Gastrocnemius medialis (tissue), 4 donors: ENCODE data around the gene CBFA2T2. TPM values are rescaled to one million over a fixed set of nuclear protein-coding genes. Genes with fewer than 3 reads are reported as not detected.
"Not testable (repeated sequence)": the region's sequence is repeated elsewhere in the genome, so short reads cannot be mapped to it uniquely, and the experiment has no call there.

Experiments used
- ATAC-seq, 2 donors: fragments of 150-250 bp; one replicate each; pipeline ENCODE4 v1.9.1; 2016
- DNase-seq, 2 donors: peaks; one replicate each; pipeline ENCODE4 v3.0.0-alpha.2; 2019
- H3K27ac ChIP-seq, 4 donors: fragments of 200-600 bp; sonication (generic); 1 replicate in 1 of 4; 2 replicates in 3 of 4; pipeline ENCODE4 v1.5.1; 2016 to 2018; ENCODE audit warnings: mild to moderate bottlenecking in 2 of 4, moderate library complexity in 1 of 4
- H3K27me3 ChIP-seq, 3 donors: fragments of 200-600 bp; sonication (generic) in 2 of 3; 1 replicate in 1 of 3; 2 replicates in 2 of 3; pipeline versions ENCODE4 v1.5.1 to v1.6.0; 2016 to 2019; ENCODE audit warnings: mild to moderate bottlenecking in 1 of 3, moderate library complexity in 1 of 3
- H3K36me3 ChIP-seq, 2 donors: fragments of 200-600 bp; sonication (generic) in 1 of 2; one replicate each; pipeline ENCODE4 v1.5.1; 2017 to 2018
- H3K4me1 ChIP-seq, 2 donors: fragments of 200-600 bp; sonication (generic) in 1 of 2; one replicate each; pipeline ENCODE4 v1.5.1; 2016 to 2017; ENCODE audit warnings: mild to moderate bottlenecking in 2 of 2
- H3K4me3 ChIP-seq, 4 donors: fragments of 200-600 bp; sonication (generic) in 3 of 4; 1 replicate in 1 of 4; 2 replicates in 3 of 4; pipeline ENCODE4 v1.5.1; 2016 to 2019; ENCODE audit warnings: mild to moderate bottlenecking in 2 of 4
- H3K9me3 ChIP-seq, 3 donors: fragments of 200-600 bp; sonication (generic) in 2 of 3; 1 replicate in 1 of 3; 2 replicates in 2 of 3; pipeline ENCODE4 v1.5.1; 2016 to 2019
- CTCF ChIP-seq, 5 experiments: fragments of 450-650 bp in 3 of 5; fragments of 200-600 bp in 2 of 5; sonication (generic) in 2 of 5; IDR thresholded peaks in 4 of 5; conservative IDR thresholded peaks in 1 of 5; 1 replicate in 4 of 5; 2 replicates in 1 of 5; pipeline ENCODE4 v1.5.1; 2016 to 2019; ENCODE audit warnings: antibody characterized with exemption in 5 of 5, mild to moderate bottlenecking in 3 of 5, moderate library complexity in 3 of 5
- POLR2A ChIP-seq, 2 donors: fragments of 450-650 bp; IDR thresholded peaks; one replicate each; pipeline ENCODE4 v1.6.1; 2017; ENCODE audit warnings: antibody characterized with exemption in 2 of 2, mild to moderate bottlenecking in 2 of 2, moderate library complexity in 2 of 2
- in situ Hi-C, 4 donors: fragments of 200-750 bp; cut with MboI; loops; one replicate each; pipeline versions ENCODE4 v1.15.0 to v1.8.0; 2017; ENCODE audit warnings: low sequenced_read_pairs in 4 of 4
- intact Hi-C: fragments of 100-400 bp; cut with DNase I; formaldehyde crosslinking; loops from one replicate; pipeline ENCODE4 v1.15.1; 2023; ENCODE audit warnings: low total_unique reads
- total RNA-seq, 4 donors: library from RNA; depleted of rRNA; stranded (reverse); fragments of >200 nt; gene quantifications; one replicate each; pipeline versions ENCODE4 v1.1.0 to v1.2.3, GENCODE V29; 2016

The CBFA2T2 gene
- total RNA-seq, 4 donors from 2014 or later: 6.9 to 8.9 (median 7.9) TPM

DNA sequence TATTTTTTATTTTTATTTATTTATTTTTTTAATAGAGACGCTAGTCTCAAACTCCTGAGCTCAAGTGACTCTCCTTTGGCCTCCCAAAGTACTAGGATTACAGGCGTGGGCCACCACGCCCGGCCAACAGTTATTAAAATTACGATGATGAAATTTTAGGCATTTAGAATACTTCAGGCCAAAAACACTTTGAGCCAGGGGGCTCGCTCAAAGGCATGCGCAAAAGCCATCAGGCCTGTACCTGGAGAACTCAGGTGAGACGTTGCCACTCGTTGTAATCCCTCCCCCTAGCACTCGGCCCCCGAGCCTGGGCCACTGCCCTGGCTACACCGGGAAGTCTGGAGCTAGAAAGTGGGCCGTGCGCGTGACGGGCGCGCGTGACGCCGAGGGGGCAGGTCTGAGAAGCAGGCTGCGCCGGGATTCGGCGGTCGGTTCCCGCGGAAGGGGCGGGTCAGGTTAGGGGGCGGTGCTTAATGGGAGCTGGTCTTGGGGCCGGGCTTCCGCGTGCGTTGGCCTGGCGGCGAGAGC lies 337 bp upstream of the CBFA2T2 start:
- ATAC-seq: peak; percentile 96
- intact Hi-C loops: loop anchor here (2.0 to 10.0 kb wide), 2 partner anchors 45 to 175 kb away; partner anchors contain the start of genes ACTL10 and C20orf144
- TF ChIP-seq CTCF (IDR thresholded peaks at IDR 0.05 in 4 of 5, conservative IDR thresholded peaks at IDR 0.05 in 1 of 5): no peak
- peak; percentile 97 to 99 for TF ChIP-seq POLR2A (IDR thresholded peaks at IDR 0.05)

DNA sequence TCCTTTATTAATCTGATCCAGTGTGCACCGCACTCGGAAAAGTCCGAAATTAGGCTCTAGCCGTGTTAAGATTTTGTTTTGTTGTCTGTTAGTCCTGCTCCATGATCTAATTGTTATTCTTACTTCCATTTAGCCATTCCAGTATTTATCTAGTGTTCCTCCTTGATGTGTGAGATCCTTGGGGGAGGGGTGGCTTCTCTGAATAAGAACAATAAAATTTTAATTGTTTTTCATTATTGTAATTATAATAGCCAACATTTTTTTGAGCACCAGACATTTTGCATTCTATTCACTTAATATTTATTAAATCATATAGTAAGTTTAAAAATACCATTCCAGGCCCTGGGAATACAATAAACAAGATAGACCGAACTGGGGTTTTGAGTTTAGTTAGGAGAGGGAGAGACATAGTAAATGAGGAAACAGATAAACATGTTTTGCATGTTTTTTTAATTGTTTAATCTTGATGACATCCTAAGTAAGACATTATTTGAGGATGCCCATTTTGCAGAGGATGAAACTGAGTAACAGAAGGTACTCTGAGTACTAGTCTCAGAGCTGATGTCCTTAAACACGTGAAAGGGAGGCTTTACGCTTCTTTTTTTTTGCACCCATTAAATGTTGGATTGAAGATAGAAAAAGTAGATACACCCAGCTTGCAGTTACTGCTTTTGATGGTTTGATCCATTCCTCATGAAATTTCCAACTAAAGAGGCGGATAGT lies 1.2 kb downstream of the CBFA2T2 start:
- intact Hi-C loops (no loop called here), in situ Hi-C loops (no loop called here)
- TF ChIP-seq CTCF (IDR thresholded peaks at IDR 0.05 in 4 of 5, conservative IDR thresholded peaks at IDR 0.05 in 1 of 5) (no peak), POLR2A (IDR thresholded peaks at IDR 0.05) (no peak)
- H3K4me1 ChIP-seq: peaks cover 12 to 13% of the 10 kb centered on the region in 2 donors
- no peaks in the 10 kb centered on the region for H3K36me3 ChIP-seq
- no peak for ATAC-seq
- peak overlapping the region; percentile 90 to 98 (median 96) for H3K27ac ChIP-seq
- H3K9me3 ChIP-seq: no peaks in the 10 kb centered on the region
- no peaks in the 10 kb centered on the region for H3K27me3 ChIP-seq
- H3K4me3 ChIP-seq: peak overlapping the region; percentile 64 to 90 (median 89)
- no peak for DNase-seq

More for the DNA sequence above, 337 bp upstream of the CBFA2T2 start:
- peak overlapping the region; percentile 88 to 96 (median 96) for H3K27ac ChIP-seq
- in situ Hi-C loops: no loop called here
- DNase-seq: peak; percentile 99
- H3K36me3 ChIP-seq: no peaks in the 10 kb centered on the region
- H3K27me3 ChIP-seq: no peaks in the 10 kb centered on the region
- H3K9me3 ChIP-seq: no peaks in the 10 kb centered on the region
- peaks cover 12 to 13% of the 10 kb centered on the region in 2 donors for H3K4me1 ChIP-seq
- peak overlapping the region; percentile 45 to 90 (median 56) for H3K4me3 ChIP-seq

GRCh38 chr20:33493076-33493766 lies 3.3 kb downstream of the CBFA2T2 start:
- ATAC-seq: no peak
- Histone ChIP-seq H3K27me3 (no peaks in the 10 kb centered on the region), H3K4me3 (no peak overlapping the region), H3K27ac (no peak overlapping the region), H3K4me1 (peaks cover 12 to 13% of the 10 kb centered on the region in 2 donors), H3K9me3 (no peaks in the 10 kb centered on the region), H3K36me3 (no peaks in the 10 kb centered on the region)
- in situ Hi-C loops: no loop called here
- intact Hi-C loops: no loop called here
- TF ChIP-seq CTCF (IDR thresholded peaks at IDR 0.05 in 4 of 5, conservative IDR thresholded peaks at IDR 0.05 in 1 of 5) (no peak), POLR2A (IDR thresholded peaks at IDR 0.05) (no peak)
- no peak for DNase-seq

- H3K27ac ChIP-seq, H3K4me3 ChIP-seq, DNase-seq, intact Hi-C loops, in situ Hi-C loops, H3K27me3 ChIP-seq, H3K9me3 ChIP-seq, H3K36me3 ChIP-seq, ATAC-seq: not testable (repeated sequence)
- H3K4me1 ChIP-seq: peaks cover 11 to 17% of the 10 kb centered on the region in 2 donors
Measured at GRCh38 chr20:33496776-33497175, 6.9 kb downstream of the CBFA2T2 start.

GRCh38 chr20:33499355-33499754 lies 9.5 kb downstream of the CBFA2T2 start:
- Histone ChIP-seq H3K9me3 (no peaks in the 10 kb centered on the region), H3K27ac (no peak overlapping the region), H3K27me3 (no peaks in the 10 kb centered on the region), H3K4me3 (no peak overlapping the region), H3K4me1 (peaks cover 11 to 17% of the 10 kb centered on the region in 2 donors), H3K36me3 (no peaks in the 10 kb centered on the region)
- TF ChIP-seq CTCF (IDR thresholded peaks at IDR 0.05 in 4 of 5, conservative IDR thresholded peaks at IDR 0.05 in 1 of 5) (no peak), POLR2A (IDR thresholded peaks at IDR 0.05) (no peak)
- no peak for ATAC-seq
- DNase-seq: no peak
- intact Hi-C loops (no loop called here), in situ Hi-C loops (no loop called here)
